GM23248 (cell line): ENCODE data around the gene PHRF1. TPM values are rescaled to one million over a fixed set of nuclear protein-coding genes. Genes with fewer than 3 reads are reported as not detected.

Experiments used
- DNase-seq: peaks from one replicate; pipeline ENCODE4 v3.0.0-alpha.2; 2015
- H2AFZ ChIP-seq: fragments of 200-600 bp; sonication (generic); 2 replicates; pipeline ENCODE4 v1.6.1; 2016; ENCODE audit warnings: antibody characterized with exemption
- H3F3A ChIP-seq: fragments of 200-600 bp; sonication (generic); 2 replicates; pipeline ENCODE4 v1.6.1; 2016; ENCODE audit warnings: mild to moderate bottlenecking, antibody characterized with exemption, mixed run types; ENCODE audit not compliant: insufficient read depth
- H3K27ac ChIP-seq: fragments of 200-600 bp; sonication (generic); 2 replicates; pipeline ENCODE4 v1.5.1; 2016; ENCODE audit warnings: mild to moderate bottlenecking
- H3K27me3 ChIP-seq: fragments of 200-600 bp; sonication (generic); replicated peaks from 2 replicates; pipeline ENCODE4 v1.6.1; 2016; ENCODE audit warnings: mild to moderate bottlenecking; ENCODE audit not compliant: insufficient read depth
- H3K36me3 ChIP-seq: fragments of 200-600 bp; sonication (generic); 2 replicates; pipeline ENCODE4 v1.6.1; 2016; ENCODE audit warnings: low read depth, mild to moderate bottlenecking
- H3K4me1 ChIP-seq: fragments of 200-600 bp; sonication (generic); 2 replicates; pipeline ENCODE4 v1.6.1; 2016; ENCODE audit warnings: mild to moderate bottlenecking; ENCODE audit not compliant: insufficient read depth
- H3K4me2 ChIP-seq: fragments of 200-600 bp; sonication (generic); one replicate; pipeline ENCODE4 v1.6.1; 2016; ENCODE audit warnings: mild to moderate bottlenecking; ENCODE audit not compliant: unreplicated experiment
- H3K4me3 ChIP-seq: fragments of 200-600 bp; sonication (generic); 2 replicates; pipeline ENCODE4 v1.5.1; 2016; ENCODE audit warnings: mild to moderate bottlenecking
- H3K79me2 ChIP-seq: fragments of 200-600 bp; sonication (generic); 2 replicates; pipeline ENCODE4 v1.6.1; 2016; ENCODE audit warnings: mild to moderate bottlenecking; ENCODE audit not compliant: insufficient read depth
- H3K9ac ChIP-seq: fragments of 200-600 bp; sonication (generic); 2 replicates; pipeline ENCODE4 v1.6.1; 2016; ENCODE audit warnings: mild to moderate bottlenecking
- H3K9me2 ChIP-seq: fragments of 200-600 bp; sonication (generic); 2 replicates; pipeline ENCODE4 v1.6.1; 2016; ENCODE audit warnings: mixed run types, mild to moderate bottlenecking, moderate library complexity; ENCODE audit not compliant: insufficient read depth
- H3K9me3 ChIP-seq: fragments of 200-600 bp; sonication (generic); one replicate; pipeline ENCODE4 v1.6.1; 2017; ENCODE audit warnings: low read depth
- H4K20me1 ChIP-seq: fragments of 200-600 bp; sonication (generic); 2 replicates; pipeline ENCODE4 v1.6.0; 2016; ENCODE audit not compliant: insufficient read depth
- EZH2 ChIP-seq: fragments of 200-600 bp; sonication (generic); IDR thresholded peaks from 2 replicates; pipeline ENCODE4 v1.6.1; 2018; ENCODE audit warnings: antibody characterized with exemption, mild to moderate bottlenecking; ENCODE audit not compliant: insufficient read depth, poor library complexity, severe bottlenecking
- EZH2phosphoT487 ChIP-seq: fragments of 200-600 bp; sonication (generic); IDR thresholded peaks from 2 replicates; pipeline ENCODE4 v1.6.1; 2018; ENCODE audit warnings: antibody characterized with exemption, moderate library complexity, mild to moderate bottlenecking, low read depth; ENCODE audit not compliant: insufficient read depth
- WGBS, 2 experiments: methylation state at CpG; one replicate each; pipeline ENCODE4 v1.1.6; 2015 to 2017; ENCODE audit warnings: low lambda C conversion rate in 2 of 2, low coverage in 1 of 2; ENCODE audit errors: missing lambda C conversion rate in 2 of 2; 5-methylcytosine and 5-hydroxymethylcytosine counted together
- in situ Hi-C: fragments of 300-500 bp; cut with MboI; formaldehyde crosslinking; loops from 2 replicates; pipeline ENCODE4 v1.15.0; 2020
- polyA plus RNA-seq: library from polyadenylated mRNA; unstranded; fragments of >200 nt; fragmentation: Nextera tagmentation; extraction: Ambion mirVana; gene quantifications from 2 replicates; pipeline ENCODE4 v1.2.1, GENCODE V29; 2016
- total RNA-seq: library from RNA; depleted of rRNA; stranded (reverse); fragments of >200 nt; shearing (Covaris generic); gene quantifications from 2 replicates; pipeline ENCODE4 v1.2.3, GENCODE V29; 2014

PHRF1 gene
- total and polyA plus RNA-seq, 2 experiments from 2014 or later, result 10.9 to 27.7 TPM

DNA sequence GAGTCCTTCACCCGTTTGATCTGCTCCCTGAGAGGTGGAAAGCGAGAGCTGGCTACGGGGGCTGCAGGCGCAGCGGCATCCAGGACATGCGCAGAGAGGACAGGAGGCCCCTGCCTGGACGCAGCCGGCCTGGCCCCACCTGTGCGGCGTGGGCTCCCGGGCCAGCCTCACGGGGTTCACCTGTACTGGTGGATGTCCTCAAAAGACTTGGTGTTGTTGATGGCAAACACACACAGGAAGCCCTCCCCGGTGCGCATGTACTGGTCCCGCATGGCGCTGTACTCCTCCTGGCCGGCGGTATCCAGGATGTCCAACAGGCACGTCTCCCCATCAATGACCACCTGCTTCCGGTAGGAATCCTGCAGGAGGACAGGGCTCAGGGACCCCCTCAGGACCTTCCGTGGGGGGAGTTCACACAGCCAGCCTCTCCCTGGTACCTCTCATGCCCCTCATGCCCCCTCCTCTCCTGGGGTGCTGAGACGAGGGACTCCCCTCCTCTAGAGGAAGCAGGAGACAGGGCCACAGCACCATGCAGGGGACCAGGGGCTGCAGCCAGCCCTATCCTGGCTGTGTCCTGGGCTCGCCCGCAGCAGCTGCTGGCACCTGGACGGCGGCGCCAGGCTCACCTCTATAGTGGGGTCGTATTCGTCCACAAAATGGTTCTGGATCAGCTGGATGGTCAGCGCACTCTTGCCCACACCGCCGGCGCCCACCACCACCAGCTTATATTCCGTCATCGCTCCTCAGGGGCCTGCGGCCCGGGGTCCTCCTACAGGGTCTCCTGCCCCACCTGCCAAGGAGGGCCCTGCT lies 42.5 kb upstream of the PHRF1 start:
- H3K36me3 ChIP-seq, result no peaks in the 10 kb centered on the region
- H3K9me3 ChIP-seq, result no peaks in the 10 kb centered on the region
- DNase-seq, result no peak
- peaks cover 17% of the 10 kb centered on the region for H3K79me2 ChIP-seq
- WGBS, 2 experiments, result 90 to 91% methylated on average over 35 to 37 of the region's 37 CpGs
- 0 out of 2 replicates have a peak, but pooled peaks cover 5% of the 10 kb centered on the region for H3F3A ChIP-seq
- H3K4me1 ChIP-seq, result no peaks in the 10 kb centered on the region
- in situ Hi-C loops, result no loop called here
- no peaks in the 10 kb centered on the region for H4K20me1 ChIP-seq
- H3K4me2 ChIP-seq, result peak overlapping the region; percentile 96
- peak overlapping the region; percentile 87 for H3K9ac ChIP-seq
- no peak overlapping the region for H2AFZ ChIP-seq
- H3K4me3 ChIP-seq, result peak overlapping the region; percentile 99
- no peaks in the 10 kb centered on the region for H3K27me3 ChIP-seq
- H3K9me2 ChIP-seq, result no peaks in the 10 kb centered on the region
- no peak overlapping the region for H3K27ac ChIP-seq
- no peak for TF ChIP-seq EZH2phosphoT487
- no peak for TF ChIP-seq EZH2

DNA sequence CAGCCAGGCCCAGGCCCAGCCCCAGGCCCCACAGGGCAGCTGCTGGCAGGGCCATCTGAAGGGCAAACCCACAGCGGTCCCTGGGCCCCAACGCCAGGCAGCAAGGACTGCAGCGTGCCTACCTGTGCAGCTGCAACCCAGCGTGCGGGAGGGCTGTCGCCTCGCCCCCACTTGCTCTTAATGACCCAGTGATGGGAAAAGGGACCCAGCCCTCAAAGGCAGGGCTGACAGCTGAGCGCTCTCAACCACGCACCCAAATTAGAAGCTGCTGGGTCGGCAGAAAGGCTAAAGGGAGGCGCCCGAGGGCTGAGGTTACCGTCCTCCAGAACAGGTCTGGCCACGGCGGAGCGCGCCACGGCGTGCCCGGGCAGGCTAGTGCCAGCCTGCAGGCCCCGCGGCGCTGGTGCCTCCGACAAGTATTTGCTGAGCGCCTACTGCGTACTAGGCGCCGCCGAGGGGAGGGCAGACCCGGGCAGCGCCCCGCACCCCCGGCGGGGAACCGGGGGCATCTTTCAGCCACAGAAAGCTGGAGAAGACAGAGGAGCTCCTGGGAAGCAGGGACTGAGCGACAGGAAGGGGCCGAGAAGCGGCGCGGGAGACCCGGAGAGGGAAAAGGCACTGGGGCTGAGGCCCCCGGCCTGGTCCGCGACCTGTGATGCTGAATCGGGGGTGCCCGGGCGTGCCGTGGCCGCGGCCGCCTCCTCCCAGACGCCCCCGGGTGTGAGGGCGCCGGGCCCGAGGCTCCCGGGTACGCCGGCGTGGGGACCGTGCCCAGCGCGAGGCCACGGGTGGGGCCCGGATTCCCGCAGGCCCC lies 41.7 kb upstream of the PHRF1 start:
- Histone ChIP-seq H2AFZ (peak overlapping the region; percentile 65; the same call in 1 of the 2 replicates), H3K79me2 (peaks cover 17% of the 10 kb centered on the region), H3K9me3 (no peaks in the 10 kb centered on the region), H3F3A (0 out of 2 replicates have a peak, but pooled peaks cover 5% of the 10 kb centered on the region), H3K4me3 (peak overlapping the region; percentile 99), H3K4me1 (no peaks in the 10 kb centered on the region), H3K27me3 (no peaks in the 10 kb centered on the region), H3K27ac (peak overlapping the region; percentile 12; the same call in 1 of the 2 replicates), H4K20me1 (no peaks in the 10 kb centered on the region), H3K9me2 (no peaks in the 10 kb centered on the region), H3K36me3 (no peaks in the 10 kb centered on the region), H3K9ac (peak overlapping the region; percentile 87), H3K4me2 (peak overlapping the region; percentile 96)
- DNase-seq, result peak; percentile 66
- no peak for TF ChIP-seq EZH2phosphoT487
- TF ChIP-seq EZH2, result no peak
- 4 to 8% methylated on average over 48 to 66 of the region's 66 CpGs for WGBS, 2 experiments
- in situ Hi-C loops, result no loop called here

DNA sequence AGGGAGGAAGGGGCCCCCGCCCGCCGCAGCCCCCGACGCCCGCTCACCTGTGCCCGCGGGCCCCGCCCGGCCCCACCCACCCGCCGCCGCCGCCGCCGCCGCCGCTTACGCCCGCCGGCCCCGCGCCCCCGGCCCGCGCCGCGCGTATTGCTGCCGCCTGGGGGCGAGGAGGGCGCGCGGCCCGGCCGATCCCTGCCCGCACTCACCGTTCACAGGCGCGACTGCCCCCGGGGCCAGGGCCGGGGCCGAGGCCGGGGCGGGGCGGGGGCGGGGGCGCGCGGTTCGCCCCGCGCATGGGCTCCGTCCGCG lies 41.1 kb upstream of the PHRF1 start:
- 1% methylated on average over 30 of the region's 56 CpGs; no CpG with 5 or more reads in 1 of the 2 experiments for WGBS, 2 experiments
- H4K20me1 ChIP-seq, result no peaks in the 10 kb centered on the region
- H3K9me3 ChIP-seq, result no peaks in the 10 kb centered on the region
- peaks cover 17% of the 10 kb centered on the region for H3K79me2 ChIP-seq
- H3K4me1 ChIP-seq, result no peaks in the 10 kb centered on the region
- H3F3A ChIP-seq, result 0 out of 2 replicates have a peak, but pooled peaks cover 5% of the 10 kb centered on the region
- H3K27me3 ChIP-seq, result no peaks in the 10 kb centered on the region
- H2AFZ ChIP-seq, result no peak overlapping the region
- H3K36me3 ChIP-seq, result no peaks in the 10 kb centered on the region
- H3K4me2 ChIP-seq, result peak overlapping the region; percentile 96
- TF ChIP-seq EZH2phosphoT487 (no peak), EZH2 (no peak)
- H3K9me2 ChIP-seq, result no peaks in the 10 kb centered on the region
- H3K4me3 ChIP-seq, result peak overlapping the region; percentile 99
- peak overlapping the region; percentile 87 for H3K9ac ChIP-seq
- in situ Hi-C loops, result no loop called here
- DNase-seq, result no peak
- H3K27ac ChIP-seq, result no peak overlapping the region
